Activated naive CD8-positive, alpha-beta T cell treated with anti-CD3 and anti-CD28 coated beads for 36 hours (primary cell): Measurements from ENCODE around the gene CCDC188. TPM values are rescaled to one million over a fixed set of nuclear protein-coding genes. Genes with fewer than 3 reads are reported as not detected.

Experiments
- DNase-seq: peaks from one replicate; pipeline ENCODE4 v3.0.0; 2021
- H3K27ac Mint-ChIP-seq: one replicate; pipeline ENCODE4 v1.8.0; 2022; ENCODE audit warnings: mild to moderate bottlenecking, moderate library complexity, mixed read lengths
- H3K27me3 Mint-ChIP-seq: one replicate; pipeline ENCODE4 v1.8.0; 2022; ENCODE audit warnings: mild to moderate bottlenecking, mixed read lengths
- H3K36me3 Mint-ChIP-seq: one replicate; pipeline ENCODE4 v1.8.0; 2021; ENCODE audit warnings: mild to moderate bottlenecking, mixed read lengths
- H3K4me1 Mint-ChIP-seq: one replicate; pipeline ENCODE4 v1.8.0; 2021; ENCODE audit warnings: mixed read lengths
- H3K4me3 Mint-ChIP-seq: one replicate; pipeline ENCODE4 v1.8.0; 2022; ENCODE audit warnings: mild to moderate bottlenecking, moderate library complexity, mixed read lengths
- H3K9me3 Mint-ChIP-seq: one replicate; pipeline ENCODE4 v1.8.0; 2022; ENCODE audit warnings: mixed read lengths
- total RNA-seq, 2 experiments: library from RNA; stranded (reverse); gene quantifications; one replicate each; pipeline ENCODE4 v1.2.3, GENCODE V29; 2021

CCDC188 gene
- not detected for total RNA-seq

GRCh38 chr22:20150381-20151275 lies at the start of gene CCDC188:
TSS of gene CCDC188 (minus strand) at chr22:20151055. CDS start at chr22:20150986, 69 bp downstream.
- Mint-ChIP-seq H3K36me3 (no peaks in the 10 kb centered on the region), H3K9me3 (no peaks in the 10 kb centered on the region), H3K27ac (no peak within 1 kb of the TSS), H3K4me1 (peaks cover 4% of the 10 kb centered on the region), H3K4me3 (no peak within 1 kb of the TSS), H3K27me3 (no peaks in the 10 kb centered on the region)
- DNase-seq = no peak

- no peaks in the 10 kb centered on the region for H3K36me3 Mint-ChIP-seq
Measured at GRCh38 chr22:20199906-20200305, 49.1 kb upstream of the CCDC188 start.

GRCh38 chr22:20199413-20199842 lies 48.6 kb upstream of the CCDC188 start:
- Mint-ChIP-seq H3K36me3 (no peaks in the 10 kb centered on the region), H3K27ac (no peak overlapping the region), H3K4me1 (no peaks in the 10 kb centered on the region), H3K4me3 (no peak overlapping the region), H3K9me3 (no peaks in the 10 kb centered on the region), H3K27me3 (no peaks in the 10 kb centered on the region)
- no peak for DNase-seq

More at GRCh38 chr22:20199906-20200305, 49.1 kb upstream of the CCDC188 start:
- Mint-ChIP-seq H3K27ac (no peak overlapping the region), H3K9me3 (no peaks in the 10 kb centered on the region), H3K4me3 (no peak overlapping the region), H3K4me1 (no peaks in the 10 kb centered on the region), H3K27me3 (no peaks in the 10 kb centered on the region)
- DNase-seq = no peak

GRCh38 chr22:20198557-20199319 lies 47.9 kb upstream of the CCDC188 start:
- Mint-ChIP-seq H3K27me3 (no peaks in the 10 kb centered on the region), H3K9me3 (no peaks in the 10 kb centered on the region), H3K4me1 (no peaks in the 10 kb centered on the region), H3K4me3 (no peak overlapping the region), H3K27ac (no peak overlapping the region), H3K36me3 (no peaks in the 10 kb centered on the region)
- DNase-seq = no peak

- no peaks in the 10 kb centered on the region for H3K36me3 Mint-ChIP-seq
- no peak overlapping the region for H3K27ac Mint-ChIP-seq
- no peaks in the 10 kb centered on the region for H3K4me1 Mint-ChIP-seq
- no peak overlapping the region for H3K4me3 Mint-ChIP-seq
- no peak for DNase-seq
- no peaks in the 10 kb centered on the region for H3K9me3 Mint-ChIP-seq
- no peaks in the 10 kb centered on the region for H3K27me3 Mint-ChIP-seq
Measured at GRCh38 chr22:20197407-20198030, 46.7 kb upstream of the CCDC188 start.

- no peaks in the 10 kb centered on the region for H3K27me3 Mint-ChIP-seq
- H3K36me3 Mint-ChIP-seq = no peaks in the 10 kb centered on the region
- no peak overlapping the region for H3K27ac Mint-ChIP-seq
- H3K4me1 Mint-ChIP-seq = no peaks in the 10 kb centered on the region
- no peak overlapping the region for H3K4me3 Mint-ChIP-seq
- no peak for DNase-seq
- no peaks in the 10 kb centered on the region for H3K9me3 Mint-ChIP-seq
Measured at GRCh38 chr22:20196094-20196842, 45.4 kb upstream of the CCDC188 start.

- no peaks in the 10 kb centered on the region for H3K36me3 Mint-ChIP-seq
- H3K4me1 Mint-ChIP-seq = no peaks in the 10 kb centered on the region
- H3K27me3 Mint-ChIP-seq = no peaks in the 10 kb centered on the region
- H3K27ac Mint-ChIP-seq = no peak overlapping the region
- H3K4me3 Mint-ChIP-seq = no peak overlapping the region
- no peak for DNase-seq
- H3K9me3 Mint-ChIP-seq = no peaks in the 10 kb centered on the region
Measured at GRCh38 chr22:20194681-20195593, 44.1 kb upstream of the CCDC188 start.

- Mint-ChIP-seq H3K4me1 (no peaks in the 10 kb centered on the region), H3K27me3 (no peaks in the 10 kb centered on the region), H3K9me3 (no peaks in the 10 kb centered on the region), H3K36me3 (no peaks in the 10 kb centered on the region), H3K4me3 (no peak overlapping the region), H3K27ac (no peak overlapping the region)
- no peak for DNase-seq
Measured at GRCh38 chr22:20193761-20194494, 43.1 kb upstream of the CCDC188 start.

- H3K9me3 Mint-ChIP-seq = no peaks in the 10 kb centered on the region
- no peak overlapping the region for H3K4me3 Mint-ChIP-seq
- no peaks in the 10 kb centered on the region for H3K4me1 Mint-ChIP-seq
- DNase-seq = no peak
- H3K27ac Mint-ChIP-seq = no peak overlapping the region
- H3K27me3 Mint-ChIP-seq = no peaks in the 10 kb centered on the region
- H3K36me3 Mint-ChIP-seq = no peaks in the 10 kb centered on the region
Measured at GRCh38 chr22:20192972-20193760, 42.3 kb upstream of the CCDC188 start.

- Mint-ChIP-seq H3K36me3 (no peaks in the 10 kb centered on the region), H3K4me1 (no peaks in the 10 kb centered on the region), H3K27me3 (no peaks in the 10 kb centered on the region), H3K27ac (no peak overlapping the region), H3K9me3 (no peaks in the 10 kb centered on the region), H3K4me3 (no peak overlapping the region)
- no peak for DNase-seq
Measured at GRCh38 chr22:20192293-20192971, 41.6 kb upstream of the CCDC188 start.

- H3K36me3 Mint-ChIP-seq = no peaks in the 10 kb centered on the region
- H3K27ac Mint-ChIP-seq = no peak overlapping the region
- H3K4me3 Mint-ChIP-seq = no peak overlapping the region
- H3K4me1 Mint-ChIP-seq = no peaks in the 10 kb centered on the region
- no peaks in the 10 kb centered on the region for H3K27me3 Mint-ChIP-seq
- no peaks in the 10 kb centered on the region for H3K9me3 Mint-ChIP-seq
- DNase-seq = no peak
Measured at GRCh38 chr22:20191803-20192202, 40.9 kb upstream of the CCDC188 start.

- Mint-ChIP-seq H3K4me1 (no peaks in the 10 kb centered on the region), H3K4me3 (no peak overlapping the region), H3K27ac (no peak overlapping the region), H3K9me3 (no peaks in the 10 kb centered on the region), H3K27me3 (no peaks in the 10 kb centered on the region), H3K36me3 (no peaks in the 10 kb centered on the region)
- no peak for DNase-seq
Measured at GRCh38 chr22:20191000-20191515, 40.2 kb upstream of the CCDC188 start.
